ENCODE measurements around the gene KIF3B.

DNA sequence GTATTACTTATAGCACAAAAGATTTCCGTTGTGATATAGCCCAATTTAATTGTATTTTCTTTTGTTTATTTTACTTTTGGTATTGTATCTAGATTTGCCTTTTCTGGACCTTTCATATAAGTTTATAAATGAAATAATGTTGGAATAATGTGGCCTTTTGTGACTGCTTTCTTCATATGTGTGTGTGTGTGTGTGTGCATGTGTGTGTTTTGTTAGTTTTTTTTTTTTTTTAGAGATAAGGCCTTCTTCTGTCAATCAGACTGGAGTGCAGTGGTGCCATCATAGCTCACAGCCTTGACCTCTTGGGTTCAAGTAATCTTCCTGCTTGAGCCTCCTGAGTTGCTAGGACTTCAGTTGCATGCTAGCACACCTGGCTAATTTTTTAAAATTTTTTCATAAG lies 42.9 kb downstream of the KIF3B start:
- TF ChIP-seq POLR2A (IDR thresholded peaks at IDR 0.05) (no peak), CTCF (IDR thresholded peaks at IDR 0.05 in 4 of 5, conservative IDR thresholded peaks at IDR 0.05 in 1 of 5) (no peak)
